IPS-NIHi7 (cell line): ENCODE data around the gene PPM1N.

ENCODE experiments used
- DNase-seq: peaks from one replicate; pipeline ENCODE4 v3.0.0; 2012; ENCODE audit warnings: mixed read lengths; ENCODE audit errors: extremely low spot score

PPM1N gene, protein sequence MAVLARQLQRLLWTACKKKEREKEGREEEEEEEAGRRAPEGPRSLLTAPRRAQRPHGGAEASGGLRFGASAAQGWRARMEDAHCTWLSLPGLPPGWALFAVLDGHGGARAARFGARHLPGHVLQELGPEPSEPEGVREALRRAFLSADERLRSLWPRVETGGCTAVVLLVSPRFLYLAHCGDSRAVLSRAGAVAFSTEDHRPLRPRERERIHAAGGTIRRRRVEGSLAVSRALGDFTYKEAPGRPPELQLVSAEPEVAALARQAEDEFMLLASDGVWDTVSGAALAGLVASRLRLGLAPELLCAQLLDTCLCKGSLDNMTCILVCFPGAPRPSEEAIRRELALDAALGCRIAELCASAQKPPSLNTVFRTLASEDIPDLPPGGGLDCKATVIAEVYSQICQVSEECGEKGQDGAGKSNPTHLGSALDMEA

DNA sequence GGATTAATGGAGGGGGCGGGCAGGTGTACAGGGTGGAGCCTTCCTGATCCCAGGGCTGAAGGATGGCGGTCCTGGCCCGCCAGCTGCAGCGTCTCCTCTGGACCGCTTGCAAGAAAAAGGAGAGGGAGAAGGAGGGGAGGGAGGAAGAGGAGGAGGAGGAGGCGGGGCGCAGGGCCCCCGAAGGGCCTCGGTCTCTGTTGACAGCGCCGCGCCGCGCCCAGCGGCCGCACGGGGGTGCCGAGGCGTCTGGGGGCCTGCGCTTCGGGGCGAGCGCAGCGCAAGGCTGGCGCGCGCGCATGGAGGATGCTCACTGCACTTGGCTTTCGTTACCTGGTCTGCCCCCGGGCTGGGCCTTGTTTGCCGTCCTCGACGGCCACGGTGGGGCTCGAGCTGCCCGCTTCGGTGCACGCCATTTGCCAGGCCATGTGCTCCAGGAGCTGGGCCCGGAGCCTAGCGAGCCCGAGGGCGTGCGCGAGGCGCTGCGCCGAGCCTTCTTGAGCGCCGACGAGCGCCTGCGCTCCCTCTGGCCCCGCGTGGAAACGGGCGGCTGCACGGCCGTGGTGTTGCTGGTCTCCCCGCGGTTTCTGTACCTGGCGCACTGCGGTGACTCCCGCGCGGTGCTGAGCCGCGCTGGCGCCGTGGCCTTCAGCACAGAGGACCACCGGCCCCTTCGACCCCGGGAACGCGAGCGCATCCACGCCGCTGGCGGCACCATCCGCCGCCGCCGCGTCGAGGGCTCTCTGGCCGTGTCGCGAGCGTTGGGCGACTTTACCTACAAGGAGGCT lies at the start of gene PPM1N:
Gene PPM1N, plus strand, starts transcription at position 33 of the 785 bp plus-strand sequence. Its CDS starts 30 bp downstream, at position 63.
- no peak for DNase-seq

DNA sequence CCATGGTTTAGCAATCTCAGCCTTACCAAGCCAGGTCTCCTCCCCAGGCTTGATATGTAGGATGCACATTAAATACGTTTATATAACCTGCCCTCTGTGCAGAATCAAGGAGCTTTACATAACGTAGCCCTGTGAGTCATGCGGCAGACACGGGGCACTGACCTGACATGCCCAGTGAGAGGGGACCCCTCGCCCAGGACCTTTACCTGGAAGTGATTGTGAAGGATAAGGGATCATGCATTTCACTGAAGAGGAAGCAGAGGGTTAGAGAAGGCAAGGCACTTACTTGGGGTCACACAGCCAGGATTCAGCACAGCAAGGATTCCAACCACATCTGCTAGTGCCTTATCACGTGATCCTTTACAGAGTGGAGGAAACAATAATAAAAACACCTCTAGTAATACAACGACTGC lies 49.4 kb upstream of the PPM1N start:
- no peak for DNase-seq

DNA sequence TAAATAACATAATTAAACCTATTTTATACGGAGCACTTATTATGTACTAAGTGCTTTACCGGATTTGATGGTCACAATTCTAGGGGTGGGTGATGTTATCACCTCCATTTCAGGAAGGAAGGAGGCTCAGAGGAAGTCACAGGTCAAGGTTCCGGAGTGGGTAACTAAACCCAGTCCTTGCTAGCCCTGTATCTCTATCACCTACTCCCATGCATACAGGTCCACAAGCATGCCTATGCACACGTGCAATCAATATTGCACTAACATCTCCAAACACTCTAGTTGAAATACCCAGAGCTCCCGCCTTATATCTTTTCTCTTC lies 48.3 kb upstream of the PPM1N start:
- DNase-seq = no peak

DNA sequence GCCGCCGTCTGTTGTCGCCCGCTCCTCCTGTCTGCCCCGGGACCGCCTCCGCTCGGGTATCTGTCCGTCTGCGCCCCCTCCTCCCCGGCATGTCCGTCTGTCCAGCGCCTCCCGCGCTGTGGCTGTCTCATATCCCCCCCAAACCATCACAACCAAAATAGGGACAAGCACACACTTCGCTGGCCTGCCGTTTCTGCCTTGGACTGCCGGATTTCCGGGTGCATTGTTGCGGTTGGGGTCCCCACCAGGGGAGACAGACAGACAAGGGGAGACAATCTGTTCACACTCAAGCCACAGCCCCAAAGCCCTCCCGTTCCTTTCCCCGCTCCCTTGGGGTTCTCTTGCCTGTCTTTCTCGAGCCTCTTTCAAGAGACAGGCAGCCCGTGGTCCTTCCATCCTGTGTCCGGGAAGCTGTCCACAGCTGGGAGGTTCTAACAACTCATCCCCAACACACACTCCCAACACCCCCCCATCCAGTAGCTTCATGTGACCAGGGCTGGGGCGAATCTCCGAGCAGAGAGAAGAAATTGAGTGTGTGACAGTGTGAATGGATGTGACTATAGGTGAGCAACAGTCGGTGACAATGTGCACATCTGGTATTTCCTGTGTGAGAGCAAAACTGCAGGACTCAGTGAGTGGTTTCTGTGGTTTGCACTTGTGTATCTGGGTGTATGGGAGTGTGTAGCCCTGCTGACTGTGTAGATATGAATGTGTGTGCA lies 47.0 kb upstream of the PPM1N start:
- no peak for DNase-seq

DNA sequence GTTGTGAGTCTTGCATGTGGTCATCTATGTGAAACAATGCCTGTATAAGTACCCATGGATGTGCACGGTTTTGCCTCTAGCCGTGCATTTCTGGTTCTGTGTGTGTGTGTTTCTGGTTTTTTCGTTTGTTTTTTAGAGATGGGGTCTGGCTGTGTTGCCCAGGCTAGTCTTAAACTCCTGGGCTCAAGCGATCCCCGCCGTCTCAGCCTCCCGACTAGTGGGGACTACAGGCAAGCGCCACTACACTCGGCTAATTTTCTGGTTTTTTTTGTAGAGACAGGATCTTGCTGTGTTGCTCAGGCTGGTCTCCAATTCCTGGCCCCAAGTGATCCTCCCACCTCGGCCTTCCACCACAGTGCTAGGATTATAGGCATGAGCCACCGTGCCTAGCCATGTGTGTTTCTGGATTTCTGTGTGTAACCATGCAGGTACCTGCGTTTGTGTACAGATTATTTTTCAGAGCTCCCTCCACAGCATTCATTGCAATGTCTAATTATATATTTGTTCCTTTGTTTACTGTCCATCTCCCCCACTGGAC lies 46.3 kb upstream of the PPM1N start:
- no peak for DNase-seq

DNA sequence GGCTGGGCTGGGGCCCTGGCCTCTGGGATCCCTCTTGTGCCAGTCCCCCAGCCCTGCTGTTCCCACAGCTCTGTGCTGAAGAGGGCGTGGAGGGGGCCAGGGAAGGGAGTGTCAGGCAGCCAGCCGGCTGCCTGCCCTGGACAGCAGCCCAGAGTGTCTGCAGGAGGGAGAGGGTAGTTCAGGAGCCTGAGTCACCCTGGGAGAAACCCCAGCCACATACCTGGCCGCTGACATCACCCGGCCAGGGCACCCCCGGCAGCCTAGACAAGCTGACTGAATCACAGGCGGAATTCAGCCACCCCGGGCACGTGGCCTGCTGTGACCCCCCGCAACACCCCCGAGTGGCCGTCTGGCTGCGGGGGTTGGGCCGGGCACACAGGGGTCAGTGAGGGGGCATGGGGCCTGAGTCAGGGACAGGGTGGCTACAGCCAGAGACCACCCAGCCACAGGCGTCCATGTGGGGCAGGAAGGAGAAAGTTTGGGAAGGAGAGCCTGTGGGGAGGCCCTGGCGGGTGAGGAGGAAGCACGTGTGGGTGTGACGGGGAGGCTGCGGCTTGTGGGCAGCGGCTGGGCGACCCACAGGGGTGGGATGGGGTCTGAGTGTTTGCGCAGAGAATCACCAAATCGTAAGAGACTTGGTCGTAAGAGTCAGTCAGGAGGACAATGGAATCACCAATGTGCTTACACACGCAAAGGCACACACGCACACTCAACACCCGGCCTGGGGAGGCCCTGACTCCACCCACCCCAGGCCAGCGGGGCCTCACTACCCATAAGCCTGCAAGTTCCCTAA lies 42.3 kb upstream of the PPM1N start:
- DNase-seq = peak; percentile 85

DNA sequence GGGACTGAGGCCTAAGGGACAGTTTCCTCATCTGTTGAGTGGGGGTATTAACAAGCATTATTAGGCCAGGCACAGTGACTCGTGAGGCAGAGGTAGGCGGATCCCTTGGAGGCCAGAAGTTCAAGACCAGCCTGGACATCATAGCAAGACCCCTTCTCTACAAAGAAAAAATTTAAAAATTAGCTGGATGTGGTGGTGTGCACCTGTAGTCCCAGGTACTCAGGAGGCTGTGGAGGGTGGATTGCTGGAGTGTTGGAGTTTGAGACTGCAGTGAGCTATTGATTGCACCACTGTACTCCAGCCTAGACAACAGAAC lies 41.8 kb upstream of the PPM1N start:
- no peak for DNase-seq

DNA sequence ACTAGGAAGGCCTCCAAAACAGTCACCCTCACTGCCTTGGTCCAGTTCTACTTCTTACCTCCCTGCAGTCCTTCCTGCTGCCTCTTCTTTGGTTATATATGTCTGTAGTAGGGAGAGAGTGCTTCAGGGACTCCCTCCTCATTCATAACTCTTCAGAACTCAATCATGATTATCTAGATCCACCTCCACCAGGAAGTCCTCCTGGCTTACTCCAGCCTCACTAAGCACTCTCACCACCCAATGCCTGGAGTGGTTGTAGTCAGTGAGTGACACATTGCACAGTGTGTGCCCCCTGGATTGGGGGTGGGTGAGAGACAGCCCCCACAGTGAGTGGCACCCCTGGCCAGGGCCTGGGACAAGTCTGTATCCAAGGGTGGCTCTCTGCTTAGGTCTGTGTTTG lies 40.5 kb upstream of the PPM1N start:
- no peak for DNase-seq

DNA sequence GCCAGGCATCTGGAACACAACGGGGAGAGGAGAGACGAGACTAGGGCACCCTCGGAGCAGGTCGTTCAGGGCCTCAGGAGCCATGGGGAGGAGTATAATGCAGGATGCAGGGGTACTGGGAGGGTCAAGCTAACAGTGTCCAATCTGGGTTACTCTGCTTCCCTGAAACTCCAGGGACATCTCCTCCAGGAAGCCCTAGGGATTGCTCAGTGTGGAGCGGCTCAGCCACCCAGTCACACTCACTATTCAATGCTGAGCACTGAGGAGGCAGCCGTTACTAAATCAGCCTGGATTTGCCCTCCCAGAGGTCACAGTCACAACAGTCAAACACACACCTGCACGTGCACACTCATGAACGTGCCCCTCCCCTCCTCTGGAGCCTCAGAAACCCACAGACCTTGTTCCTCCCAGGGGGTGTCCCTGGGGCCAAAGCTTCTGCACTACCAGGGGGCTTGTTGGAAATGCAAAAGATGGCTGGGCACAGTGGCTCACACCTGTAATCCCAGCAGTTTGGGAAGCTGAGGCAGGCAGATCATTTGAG lies 37.4 kb upstream of the PPM1N start:
- no peak for DNase-seq

DNA sequence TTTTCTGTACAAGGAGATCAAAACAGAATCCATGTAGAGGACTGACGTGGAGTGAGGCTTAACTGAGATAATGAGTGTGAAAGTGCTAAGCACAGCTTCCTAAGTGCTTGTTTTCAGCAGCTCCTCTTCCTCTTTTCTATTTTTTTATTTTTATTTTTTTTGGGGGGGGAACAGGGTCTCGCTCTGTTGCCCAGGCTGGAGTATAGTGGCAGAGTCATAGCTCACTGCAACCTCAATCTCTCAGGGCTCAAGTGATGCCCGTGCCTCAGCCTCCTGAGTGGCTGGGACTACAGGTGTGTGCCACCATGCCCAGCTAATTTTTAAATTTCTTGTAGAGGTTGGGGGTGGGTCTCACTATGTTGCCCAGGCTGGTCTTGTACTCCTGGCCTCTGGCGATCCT lies 36.1 kb upstream of the PPM1N start:
- no peak for DNase-seq

DNA sequence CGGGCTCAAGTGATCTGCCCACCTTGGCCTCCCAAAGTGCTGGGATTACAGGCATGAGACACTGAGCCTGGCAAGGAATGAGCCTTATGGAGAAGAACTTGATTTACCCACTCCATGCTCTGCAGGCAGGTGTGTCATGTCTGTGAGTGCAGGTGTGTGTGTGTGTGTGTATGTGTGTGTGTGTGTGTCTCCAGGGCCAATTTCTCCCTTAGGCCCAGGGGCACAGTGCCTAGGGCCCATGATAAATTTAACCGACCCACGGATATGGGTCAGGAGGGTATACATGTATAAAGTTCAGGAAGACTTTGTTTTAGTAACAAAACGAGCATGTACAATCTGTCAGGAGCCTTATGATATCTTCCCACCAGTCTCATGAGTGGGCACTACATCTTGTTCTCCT lies 35.0 kb upstream of the PPM1N start:
- no peak for DNase-seq

DNA sequence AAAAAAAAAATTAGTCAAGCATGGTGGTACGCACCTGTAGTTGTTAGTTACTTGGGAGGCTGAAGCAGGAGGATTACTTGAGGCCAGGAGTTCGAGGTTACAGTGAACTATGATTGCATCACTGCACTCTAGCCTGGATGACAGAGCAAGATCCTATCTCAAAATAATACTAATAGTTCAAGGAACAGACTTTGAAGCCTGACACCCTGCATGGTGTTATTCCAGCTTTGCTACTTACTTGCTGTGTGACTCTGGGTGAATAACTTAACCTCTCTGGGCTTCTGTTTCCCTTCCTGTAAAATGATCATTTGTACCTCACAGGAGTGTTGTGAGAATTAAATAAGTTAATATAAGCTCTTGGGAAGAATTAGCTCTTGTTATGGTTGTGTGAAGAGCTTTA lies 34.0 kb upstream of the PPM1N start:
- DNase-seq = no peak

DNA sequence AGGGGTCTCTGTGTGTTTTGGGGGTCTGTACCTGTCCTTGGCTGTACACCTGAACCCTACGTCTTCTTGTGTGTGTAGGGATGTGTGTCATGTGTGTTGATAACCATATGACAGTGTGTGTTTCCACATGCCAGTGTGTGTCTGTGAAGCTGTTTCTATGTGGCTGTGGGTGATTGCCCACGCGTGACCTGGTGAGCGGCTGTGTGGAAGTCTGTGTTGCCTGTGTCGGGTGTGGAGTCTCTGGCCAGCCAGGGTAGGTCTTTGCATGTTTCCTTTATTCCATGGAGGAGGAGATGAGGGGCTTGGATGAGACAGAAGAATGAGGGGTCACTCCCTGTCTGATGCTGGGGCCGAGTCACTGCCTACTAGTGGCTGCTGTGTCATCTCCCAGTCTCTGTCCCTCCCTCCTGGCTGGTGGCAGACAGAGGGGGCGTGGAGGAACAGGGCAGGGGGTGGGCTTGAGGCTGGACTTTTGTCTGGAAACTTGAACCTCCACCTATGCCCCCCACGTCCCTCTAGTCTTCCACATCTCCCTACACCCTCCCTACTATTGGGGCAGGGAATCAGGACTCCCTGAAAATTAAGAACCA lies 33.3 kb upstream of the PPM1N start:
- DNase-seq = no peak

DNA sequence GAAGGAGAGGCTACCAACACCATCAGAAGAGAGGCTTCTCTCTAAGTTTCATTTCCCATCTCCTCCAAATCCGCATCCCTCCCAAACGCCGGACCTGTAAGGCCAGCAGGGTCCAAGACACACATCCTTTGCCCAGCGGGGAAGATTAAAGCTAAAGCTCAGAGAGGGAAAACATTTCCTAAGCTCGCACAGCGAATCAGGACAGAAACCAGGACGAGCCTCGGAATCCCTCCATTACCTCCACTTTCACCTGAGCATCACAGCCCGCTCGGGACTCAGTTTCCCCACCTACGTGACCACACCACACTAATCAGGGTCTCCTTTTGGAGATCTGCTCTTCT lies 31.2 kb upstream of the PPM1N start:
- DNase-seq = no peak

DNA sequence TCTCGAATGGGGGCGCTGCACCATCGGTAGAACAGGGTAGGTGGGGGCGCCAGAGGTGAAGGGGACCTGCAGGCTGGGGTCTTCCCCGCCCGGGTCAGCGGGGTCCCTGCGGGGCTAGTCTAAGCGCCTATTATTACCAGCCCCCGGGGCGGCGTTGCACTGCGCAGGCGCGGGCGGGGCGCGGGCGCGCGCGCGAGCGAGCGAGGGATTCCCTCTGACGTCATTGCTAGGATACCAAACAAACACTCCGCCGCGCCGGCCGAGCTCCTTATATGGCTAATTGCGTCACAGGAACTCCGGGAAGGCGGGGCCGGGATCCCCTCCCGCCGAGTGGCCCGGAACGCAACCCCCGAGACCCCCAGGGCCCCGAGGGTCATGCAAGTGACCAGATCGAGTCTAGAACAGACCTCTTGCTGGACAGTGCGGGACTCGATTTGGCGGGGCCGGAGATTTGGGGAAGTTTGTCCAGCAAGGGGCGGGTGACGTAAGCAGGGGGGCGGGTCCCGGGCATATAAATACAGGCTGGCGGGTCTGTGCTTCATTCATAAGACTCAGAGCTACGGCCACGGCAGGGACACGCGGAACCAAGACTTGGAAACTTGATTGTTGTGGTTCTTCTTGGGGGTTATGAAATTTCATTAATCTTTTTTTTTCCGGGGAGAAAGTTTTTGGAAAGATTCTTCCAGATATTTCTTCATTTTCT lies 30.6 kb upstream of the PPM1N start, which contains the start of gene FOSB:
Gene FOSB, plus strand, starts transcription at position 541 of the 703 bp plus-strand sequence. CDS start 591 bp downstream, outside the sequence.
- DNase-seq = peak; percentile 86

DNA sequence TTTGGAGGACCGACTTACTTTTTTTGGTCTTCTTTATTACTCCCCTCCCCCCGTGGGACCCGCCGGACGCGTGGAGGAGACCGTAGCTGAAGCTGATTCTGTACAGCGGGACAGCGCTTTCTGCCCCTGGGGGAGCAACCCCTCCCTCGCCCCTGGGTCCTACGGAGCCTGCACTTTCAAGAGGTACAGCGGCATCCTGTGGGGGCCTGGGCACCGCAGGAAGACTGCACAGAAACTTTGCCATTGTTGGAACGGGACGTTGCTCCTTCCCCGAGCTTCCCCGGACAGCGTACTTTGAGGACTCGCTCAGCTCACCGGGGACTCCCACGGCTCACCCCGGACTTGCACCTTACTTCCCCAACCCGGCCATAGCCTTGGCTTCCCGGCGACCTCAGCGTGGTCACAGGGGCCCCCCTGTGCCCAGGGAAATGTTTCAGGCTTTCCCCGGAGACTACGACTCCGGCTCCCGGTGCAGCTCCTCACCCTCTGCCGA lies 30.0 kb upstream of the PPM1N start:
- no peak for DNase-seq

DNA sequence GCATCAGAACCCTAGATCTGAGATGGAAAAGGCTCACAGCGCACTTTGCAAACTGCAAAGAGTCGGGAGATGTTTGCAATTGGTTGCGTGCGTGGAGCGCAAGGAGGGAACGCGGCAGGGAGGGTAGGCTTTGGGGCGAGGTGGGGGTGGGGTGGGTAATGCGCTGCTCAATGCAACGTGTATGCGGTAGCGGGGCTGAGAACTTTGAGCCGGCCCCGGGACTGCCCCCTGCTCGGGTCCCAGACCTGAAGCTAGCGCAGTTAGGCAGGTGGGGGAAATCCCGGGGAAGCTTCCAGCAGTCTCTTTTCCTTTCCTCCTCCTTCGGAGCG lies 29.5 kb upstream of the PPM1N start:
- DNase-seq = no peak

DNA sequence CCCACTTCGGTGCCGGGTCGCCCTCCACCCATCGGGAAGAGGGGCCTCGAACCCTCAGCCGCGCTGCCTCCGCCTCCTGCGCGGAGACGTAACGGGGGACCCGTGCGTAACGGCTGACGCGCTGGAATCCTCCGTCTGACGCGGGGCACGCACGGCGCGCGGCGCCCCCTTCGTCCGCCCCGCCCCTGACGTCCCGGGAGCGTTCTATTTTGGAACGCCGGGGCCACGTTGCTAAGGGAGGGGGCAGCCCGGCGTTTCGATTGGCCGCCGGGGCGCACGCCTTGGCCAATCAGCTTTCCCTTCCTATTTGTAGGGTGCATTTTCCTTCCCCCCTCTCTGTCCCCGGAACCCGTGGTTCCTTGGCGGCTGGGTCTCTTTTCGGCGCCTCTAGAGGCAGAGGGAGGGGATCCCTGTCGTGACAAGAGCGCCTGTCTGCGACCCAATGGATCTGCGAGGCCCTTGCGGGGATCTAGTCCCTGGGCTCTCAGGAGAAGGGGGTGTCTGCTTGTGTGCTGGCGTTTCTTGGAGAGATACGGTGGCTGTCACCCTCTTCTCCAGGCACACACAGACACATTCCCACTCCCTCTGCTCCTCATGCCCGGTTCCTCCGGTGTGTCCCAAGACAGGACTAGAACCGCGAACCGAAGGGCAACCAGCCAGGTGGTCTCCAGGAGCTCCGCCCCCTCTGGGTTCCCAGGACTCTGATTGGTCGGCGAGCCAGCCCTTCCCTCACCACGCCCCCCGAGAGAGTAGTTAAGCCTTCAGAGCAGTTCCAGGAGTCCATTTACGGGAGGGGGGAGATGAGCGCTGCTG lies 28.9 kb upstream of the PPM1N start:
- DNase-seq = peak; percentile 86
